Measurements from ENCODE around the gene MYO5A. TPM values are rescaled to one million over a fixed set of nuclear protein-coding genes. Genes with fewer than 3 reads are reported as not detected.

The MYO5A gene
- total and polyA plus RNA-seq, 9 donors, result 3.8 to 26.5 (median 15.1) TPM

DNA sequence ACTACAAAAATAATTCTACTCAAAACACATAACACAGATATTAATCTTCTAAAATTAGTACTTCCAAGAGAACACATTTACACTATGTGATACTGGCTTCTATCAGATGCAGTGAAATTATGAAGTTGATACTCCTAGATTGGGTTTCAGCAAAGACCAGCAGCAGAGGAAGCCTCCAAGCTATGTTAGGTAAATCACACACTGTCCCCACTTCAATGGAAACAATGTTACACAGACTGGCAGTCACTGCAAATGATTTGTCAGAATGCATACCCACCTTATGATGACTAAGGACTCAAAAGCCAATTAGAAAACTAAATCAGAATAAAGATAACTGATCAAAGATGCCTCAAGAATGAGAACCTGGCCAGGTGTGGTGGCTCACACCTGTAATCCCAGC is 143.0 kb downstream of the MYO5A start:
- intact Hi-C loops (cut with DNase I), result no loop called here
- Histone ChIP-seq H3K4me3 (no peak overlapping the region), H3K27me3 (no peaks in the 10 kb centered on the region), H3K36me3 (no peaks in the 10 kb centered on the region), H3K4me1 (ENCODE audit: insufficient read depth) (no peaks in the 10 kb centered on the region), H3K27ac (no peak overlapping the region), H3K9me3 (no peaks in the 10 kb centered on the region)
- no peak for TF ChIP-seq EP300 (IDR thresholded peaks at IDR 0.05)
- DNase-seq, result no peak

DNA sequence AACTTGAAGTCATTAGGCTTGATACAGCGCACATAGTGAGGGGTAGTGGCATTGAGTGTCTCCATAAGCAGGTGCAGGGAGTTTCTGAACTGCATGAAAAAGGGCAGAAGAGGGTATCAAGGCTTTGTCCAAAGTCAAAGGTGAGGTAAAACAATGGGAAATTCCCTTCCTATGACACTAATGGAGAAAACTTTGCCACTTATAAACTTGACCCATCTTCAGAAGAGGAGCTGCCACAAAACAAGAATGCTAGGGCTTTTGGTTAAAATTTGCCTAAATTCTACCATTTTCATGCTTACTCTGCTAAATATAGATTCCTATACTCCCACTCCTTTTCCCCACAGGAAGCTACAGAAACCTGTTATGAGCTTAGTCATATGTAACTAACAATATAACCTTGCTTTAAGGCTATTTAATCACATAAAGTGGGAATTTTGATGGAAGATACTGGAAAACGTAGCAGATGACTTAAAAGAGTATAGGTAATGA is 145.5 kb downstream of the MYO5A start:
- WGBS, 3 donors, result 94 to 96% (median 95%) methylated on average over 2 of the region's 2 CpGs
- Histone ChIP-seq H3K9me3 (no peaks in the 10 kb centered on the region), H3K27me3 (no peaks in the 10 kb centered on the region), H3K27ac (no peak overlapping the region), H3K4me1 (ENCODE audit: insufficient read depth) (no peaks in the 10 kb centered on the region), H3K36me3 (no peaks in the 10 kb centered on the region), H3K4me3 (no peak overlapping the region)
- intact Hi-C loops (cut with DNase I), result no loop called here
- TF ChIP-seq, protein P1, sequence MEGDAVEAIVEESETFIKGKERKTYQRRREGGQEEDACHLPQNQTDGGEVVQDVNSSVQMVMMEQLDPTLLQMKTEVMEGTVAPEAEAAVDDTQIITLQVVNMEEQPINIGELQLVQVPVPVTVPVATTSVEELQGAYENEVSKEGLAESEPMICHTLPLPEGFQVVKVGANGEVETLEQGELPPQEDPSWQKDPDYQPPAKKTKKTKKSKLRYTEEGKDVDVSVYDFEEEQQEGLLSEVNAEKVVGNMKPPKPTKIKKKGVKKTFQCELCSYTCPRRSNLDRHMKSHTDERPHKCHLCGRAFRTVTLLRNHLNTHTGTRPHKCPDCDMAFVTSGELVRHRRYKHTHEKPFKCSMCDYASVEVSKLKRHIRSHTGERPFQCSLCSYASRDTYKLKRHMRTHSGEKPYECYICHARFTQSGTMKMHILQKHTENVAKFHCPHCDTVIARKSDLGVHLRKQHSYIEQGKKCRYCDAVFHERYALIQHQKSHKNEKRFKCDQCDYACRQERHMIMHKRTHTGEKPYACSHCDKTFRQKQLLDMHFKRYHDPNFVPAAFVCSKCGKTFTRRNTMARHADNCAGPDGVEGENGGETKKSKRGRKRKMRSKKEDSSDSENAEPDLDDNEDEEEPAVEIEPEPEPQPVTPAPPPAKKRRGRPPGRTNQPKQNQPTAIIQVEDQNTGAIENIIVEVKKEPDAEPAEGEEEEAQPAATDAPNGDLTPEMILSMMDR (IDR thresholded peaks at IDR 0.05), result no peak
- TF ChIP-seq EP300 (IDR thresholded peaks at IDR 0.05) (no peak), POLR2A (IDR thresholded peaks at IDR 0.05) (no peak)
- no peak for DNase-seq

DNA sequence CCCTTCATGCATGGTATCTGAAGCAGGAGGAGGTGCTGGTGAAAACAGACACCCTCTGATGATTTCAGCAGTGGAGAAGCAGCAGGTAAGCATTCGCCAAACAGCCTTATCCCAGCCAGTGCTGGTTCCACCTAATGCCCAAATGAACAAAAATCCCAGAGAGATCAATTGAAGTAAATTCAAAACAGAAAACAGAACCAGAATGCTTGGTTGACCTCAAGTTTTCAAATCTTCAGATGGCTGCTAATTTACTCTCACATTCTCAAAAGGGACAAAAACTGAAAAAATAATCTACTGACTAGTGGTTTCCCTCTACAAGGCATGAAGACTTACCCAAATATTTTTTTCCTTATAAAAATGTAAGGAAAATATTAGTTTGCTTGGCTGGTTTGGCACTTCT is 146.0 kb downstream of the MYO5A start:
- no peaks in the 10 kb centered on the region for H3K4me1 ChIP-seq (ENCODE audit: insufficient read depth)
- TF ChIP-seq POLR2A (IDR thresholded peaks at IDR 0.05) (no peak), EP300 (IDR thresholded peaks at IDR 0.05) (no peak)
- TF ChIP-seq, protein P1 (IDR thresholded peaks at IDR 0.05), result no peak
- H3K36me3 ChIP-seq, result no peaks in the 10 kb centered on the region
- no peak overlapping the region for H3K4me3 ChIP-seq
- intact Hi-C loops (cut with DNase I), result no loop called here
- no peak overlapping the region for H3K27ac ChIP-seq
- no peaks in the 10 kb centered on the region for H3K27me3 ChIP-seq
- no peak for DNase-seq
- H3K9me3 ChIP-seq, result no peaks in the 10 kb centered on the region
- 95 to 100% (median 96%) methylated on average over 1 of the region's 1 CpG for WGBS, 3 donors

DNA sequence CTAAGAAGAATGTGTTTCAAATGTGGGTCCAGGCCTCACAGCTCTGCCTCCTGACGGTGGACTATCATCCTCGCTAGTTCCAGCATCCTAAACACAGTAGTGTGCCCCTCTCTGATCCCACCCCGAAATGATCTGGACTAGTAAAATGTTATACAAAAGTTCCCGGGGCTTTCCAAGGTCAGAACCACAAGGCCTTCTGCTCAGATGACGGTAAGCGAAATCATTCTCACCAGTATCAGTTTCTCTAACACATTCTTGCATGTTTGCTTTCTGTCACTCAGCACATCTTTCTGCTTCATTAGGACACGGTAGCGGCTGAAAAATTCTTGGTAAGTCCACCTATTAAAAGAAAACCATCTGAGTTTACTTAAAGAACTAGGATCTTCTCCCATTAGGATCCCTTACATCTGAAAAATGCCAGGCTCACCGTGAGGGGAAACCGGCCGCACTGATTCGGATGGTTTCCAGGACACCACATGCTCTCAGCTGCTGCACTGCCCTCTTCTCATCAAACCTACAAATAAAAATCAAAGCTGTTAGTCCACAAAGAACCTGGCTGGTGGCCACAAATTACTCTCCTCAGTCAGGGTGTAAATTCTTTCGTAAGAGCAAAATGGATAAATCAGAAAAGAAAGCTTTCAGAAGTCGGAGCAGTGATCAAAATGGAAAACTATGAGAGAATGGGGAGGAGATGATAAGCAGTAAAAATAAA is 149.1 kb downstream of the MYO5A start:
- intact Hi-C loops (cut with DNase I), result loop anchor here in 1 of 4 donors (10.0 kb wide), 1 partner anchor 65 kb away; no protein-coding TSS in a partner anchor
- Histone ChIP-seq H3K27me3 (no peaks in the 10 kb centered on the region), H3K9me3 (peaks cover 0 to 1% of the 10 kb centered on the region in 2 donors), H3K27ac (no peak overlapping the region), H3K4me3 (no peak overlapping the region), H3K36me3 (no peaks in the 10 kb centered on the region), H3K4me1 (ENCODE audit: insufficient read depth) (no peaks in the 10 kb centered on the region)
- TF ChIP-seq POLR2A (IDR thresholded peaks at IDR 0.05), result no peak
- no peak for TF ChIP-seq EP300 (IDR thresholded peaks at IDR 0.05)
- TF ChIP-seq, protein P1 (IDR thresholded peaks at IDR 0.05), result no peak
- 45 to 77% (median 47%) methylated on average over 14 of the region's 14 CpGs for WGBS, 3 donors
- peak in 2 of 5 donors; percentile 11 to 15 for DNase-seq

DNA sequence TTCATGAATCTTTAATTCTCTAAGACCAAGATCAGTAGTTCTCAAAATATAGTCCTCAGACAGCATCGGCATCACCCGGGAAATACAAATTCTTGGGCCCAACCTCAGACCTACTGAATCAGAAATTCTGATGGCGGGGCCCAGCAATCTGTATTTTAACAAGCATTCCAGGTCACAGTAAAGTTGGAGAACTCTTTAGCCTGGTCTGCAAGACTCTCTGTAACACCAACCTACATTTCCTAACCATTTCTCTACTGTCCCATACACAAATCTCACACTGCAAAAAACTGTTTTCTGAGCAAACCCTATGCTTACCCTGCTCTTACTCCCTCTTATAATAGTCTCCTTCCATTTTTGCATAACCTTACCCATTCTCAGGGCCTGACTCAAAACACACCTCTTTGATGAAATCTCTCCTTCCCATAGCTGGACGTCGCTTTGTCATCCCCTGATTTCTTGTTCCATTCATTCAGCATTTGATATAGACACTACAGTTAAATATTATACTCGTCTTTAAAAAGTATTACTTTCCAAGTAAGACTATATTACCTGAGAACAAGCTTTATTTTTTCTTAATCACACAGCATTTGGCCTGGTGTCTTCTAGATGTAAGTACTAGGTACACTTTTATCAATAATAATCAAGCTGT is 149.8 kb downstream of the MYO5A start:
- H3K9me3 ChIP-seq, result peaks cover 0 to 5% of the 10 kb centered on the region in 2 donors
- 82 to 96% (median 95%) methylated on average over 6 of the region's 6 CpGs for WGBS, 3 donors
- H3K36me3 ChIP-seq, result no peaks in the 10 kb centered on the region
- H3K27ac ChIP-seq, result no peak overlapping the region
- no peak for TF ChIP-seq POLR2A (IDR thresholded peaks at IDR 0.05)
- no peak for TF ChIP-seq EP300 (IDR thresholded peaks at IDR 0.05)
- TF ChIP-seq, protein P1 (IDR thresholded peaks at IDR 0.05), result no peak
- no peak for DNase-seq
- H3K4me3 ChIP-seq, result no peak overlapping the region
- H3K27me3 ChIP-seq, result no peaks in the 10 kb centered on the region
- H3K4me1 ChIP-seq (ENCODE audit: insufficient read depth), result no peaks in the 10 kb centered on the region
- intact Hi-C loops (cut with DNase I), result loop anchor here in 1 of 4 donors (10.0 kb wide), 1 partner anchor 64 kb away; no protein-coding TSS in a partner anchor
